IPS-15b (cell line): ENCODE results near the gene SLC35D3.
A peak's percentile ranks its signal among the peaks of the same experiment; 100 is the strongest.
"Not testable (repeated sequence)": the region's sequence is repeated elsewhere in the genome, so short reads cannot be mapped to it uniquely, and the experiment has no call there.

ENCODE experiments used
- H3K27me3 ChIP-seq: one replicate; pipeline ENCODE4 v1.6.1; 2013; ENCODE audit warnings: low read length; ENCODE audit not compliant: control insufficient read depth, insufficient read depth
- H3K36me3 ChIP-seq: one replicate; pipeline ENCODE4 v1.6.1; 2013; ENCODE audit warnings: low read length; ENCODE audit not compliant: control insufficient read depth, insufficient read depth
- H3K4me1 ChIP-seq: one replicate; pipeline ENCODE4 v1.6.1; 2013; ENCODE audit warnings: mild to moderate bottlenecking, low read length; ENCODE audit not compliant: control insufficient read depth, insufficient read depth
- H3K4me3 ChIP-seq: one replicate; pipeline ENCODE4 v1.5.1; 2013; ENCODE audit warnings: low read depth, low read length
- H3K9ac ChIP-seq: one replicate; pipeline ENCODE4 v1.6.1; 2013; ENCODE audit warnings: low read depth, mild to moderate bottlenecking, low read length
- H3K9me3 ChIP-seq: one replicate; pipeline ENCODE4 v1.6.1; 2013; ENCODE audit warnings: mild to moderate bottlenecking, low read length; ENCODE audit not compliant: control insufficient read depth, insufficient read depth

The SLC35D3 gene

DNA sequence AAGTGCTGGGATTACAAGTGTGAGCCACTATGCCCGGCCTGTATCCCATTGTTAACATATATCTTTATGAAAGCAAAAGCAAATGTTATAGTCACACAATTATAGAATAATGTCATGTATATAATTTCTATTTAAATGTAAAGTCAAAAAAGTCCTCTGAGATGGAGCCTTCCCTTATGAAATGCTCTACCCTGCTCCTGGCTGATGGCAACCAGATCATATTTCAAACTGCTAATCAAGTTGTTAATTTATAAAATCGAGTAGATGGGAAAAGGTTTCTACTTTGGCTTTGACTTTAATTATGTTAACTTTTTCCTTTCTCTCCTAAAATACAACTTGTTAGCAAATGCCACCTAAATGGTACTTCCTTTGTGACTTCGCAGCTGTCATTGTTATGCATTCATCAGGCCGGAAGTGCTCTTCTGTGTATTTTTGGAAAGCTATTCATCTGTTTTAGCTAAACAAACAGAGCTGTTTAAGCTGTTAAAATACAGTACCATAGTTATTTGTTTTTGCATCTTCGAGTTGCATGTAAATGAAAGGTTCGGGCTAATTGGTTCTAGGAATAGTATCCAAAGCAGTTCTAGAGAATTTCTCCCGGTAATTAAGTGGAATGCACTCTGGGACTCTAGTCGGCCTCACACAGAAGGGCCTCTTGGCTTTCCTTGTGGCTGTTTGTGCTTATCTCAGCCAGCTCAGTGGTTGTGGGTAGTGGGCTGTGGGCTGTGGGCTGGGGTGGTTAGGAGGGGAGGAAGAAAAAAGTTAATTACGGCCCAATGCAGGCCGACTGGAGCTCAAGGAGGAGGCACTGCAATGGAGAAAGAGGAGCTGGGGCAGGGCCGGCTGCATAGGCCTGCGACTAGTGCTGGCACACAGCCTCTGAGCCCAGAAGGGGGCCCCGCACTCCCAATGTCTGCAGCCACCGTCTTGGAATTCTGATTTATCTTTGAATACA is 34.8 kb downstream of the SLC35D3 start:
- no peak overlapping the region for H3K4me3 ChIP-seq
- H3K4me1 ChIP-seq: peaks cover 33% of the 10 kb centered on the region
- no peaks in the 10 kb centered on the region for H3K27me3 ChIP-seq
- no peaks in the 10 kb centered on the region for H3K9me3 ChIP-seq
- no peaks in the 10 kb centered on the region for H3K36me3 ChIP-seq
- H3K9ac ChIP-seq: peak overlapping the region; percentile 19

DNA sequence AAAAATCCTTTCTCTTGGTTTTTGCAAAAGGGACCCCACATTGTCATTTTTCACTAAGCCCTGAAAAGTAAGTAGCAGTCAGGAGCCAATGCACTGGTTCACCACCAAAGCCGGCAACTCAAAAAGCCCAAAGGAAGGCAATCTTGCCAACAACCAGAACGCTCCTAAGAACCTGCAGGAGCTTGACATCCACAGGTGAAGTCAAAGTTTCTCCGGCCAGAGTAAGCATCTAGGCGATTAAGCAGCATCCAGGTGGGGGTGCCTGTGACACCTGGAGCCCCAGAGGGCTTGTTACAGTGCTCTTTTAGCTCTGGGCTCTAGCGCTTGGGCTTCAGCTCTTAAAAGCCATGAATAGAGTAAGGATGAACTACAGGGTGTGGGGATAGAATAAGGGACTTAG is 36.1 kb downstream of the SLC35D3 start:
- no peaks in the 10 kb centered on the region for H3K27me3 ChIP-seq
- no peaks in the 10 kb centered on the region for H3K36me3 ChIP-seq
- no peak overlapping the region for H3K4me3 ChIP-seq
- H3K9me3 ChIP-seq: no peaks in the 10 kb centered on the region
- peaks cover 35% of the 10 kb centered on the region for H3K4me1 ChIP-seq
- no peak overlapping the region for H3K9ac ChIP-seq

DNA sequence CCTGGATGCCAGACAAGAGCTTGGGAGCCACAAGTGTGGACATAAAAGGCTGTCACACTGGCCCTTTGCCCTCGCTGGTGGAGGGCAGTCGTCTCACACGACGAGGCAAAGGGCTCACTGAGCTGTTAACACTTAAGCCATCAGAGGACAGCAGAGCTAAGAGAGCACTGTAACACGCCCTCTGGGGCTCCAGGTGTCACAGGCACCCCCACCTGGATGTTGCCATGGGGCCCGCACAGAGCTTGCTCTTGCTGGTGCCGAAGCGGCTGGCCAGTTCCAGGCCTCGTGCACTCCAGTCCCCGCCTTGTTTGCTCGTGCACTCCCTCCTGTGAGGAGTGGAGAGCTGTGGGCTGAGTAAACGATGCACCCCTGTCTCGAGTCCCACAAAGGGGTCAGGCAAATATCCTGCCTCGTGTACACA is 37.4 kb downstream of the SLC35D3 start:
- no peak overlapping the region for H3K9ac ChIP-seq
- H3K4me3 ChIP-seq: no peak overlapping the region
- H3K36me3 ChIP-seq: no peaks in the 10 kb centered on the region
- H3K9me3 ChIP-seq: no peaks in the 10 kb centered on the region
- H3K4me1 ChIP-seq: peaks cover 35% of the 10 kb centered on the region
- no peaks in the 10 kb centered on the region for H3K27me3 ChIP-seq

DNA sequence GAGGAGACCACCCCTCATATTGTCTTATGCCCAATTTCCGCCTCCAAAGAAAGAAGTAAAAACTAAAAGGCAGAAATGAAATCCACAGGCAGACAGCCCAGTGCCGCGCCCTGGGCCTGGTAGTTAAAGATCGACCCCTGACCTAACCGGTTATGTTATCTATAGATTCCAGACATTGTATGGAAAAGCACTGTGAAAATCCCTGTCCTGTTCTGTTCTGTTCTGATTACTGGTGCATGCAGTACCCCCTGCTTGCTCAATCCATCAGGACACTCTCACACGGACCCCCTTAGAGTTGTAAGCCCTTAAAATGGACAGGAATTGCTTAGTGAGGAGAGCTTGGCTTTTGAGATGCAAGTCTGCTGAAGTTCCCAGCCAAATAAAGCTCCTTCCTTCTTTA is 37.8 kb downstream of the SLC35D3 start:
- H3K4me3 ChIP-seq, H3K27me3 ChIP-seq, H3K36me3 ChIP-seq, H3K9ac ChIP-seq, H3K9me3 ChIP-seq: not testable (repeated sequence)
- H3K4me1 ChIP-seq: peaks cover 31% of the 10 kb centered on the region

DNA sequence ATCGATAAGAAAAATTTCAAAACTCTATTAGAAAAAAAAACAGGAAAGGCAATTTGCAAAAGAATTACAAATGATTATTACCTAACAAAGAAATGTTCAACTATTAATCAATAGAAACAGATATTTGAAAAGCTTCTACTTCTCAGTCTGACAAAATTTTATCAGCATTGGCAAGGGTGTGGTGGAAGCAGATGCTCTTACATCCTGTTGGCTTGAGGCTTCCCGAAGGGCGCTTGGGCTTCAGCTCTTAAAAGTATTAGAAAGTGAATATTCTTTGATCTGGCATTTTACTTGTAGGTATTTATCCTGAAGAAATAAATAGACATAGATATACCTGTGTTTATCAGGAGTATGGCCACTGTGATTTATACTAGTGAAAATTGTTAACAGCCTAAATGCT is 38.7 kb downstream of the SLC35D3 start:
- no peaks in the 10 kb centered on the region for H3K27me3 ChIP-seq
- H3K36me3 ChIP-seq: no peaks in the 10 kb centered on the region
- H3K4me3 ChIP-seq: no peak overlapping the region
- no peak overlapping the region for H3K9ac ChIP-seq
- peaks cover 24% of the 10 kb centered on the region for H3K4me1 ChIP-seq
- no peaks in the 10 kb centered on the region for H3K9me3 ChIP-seq

DNA sequence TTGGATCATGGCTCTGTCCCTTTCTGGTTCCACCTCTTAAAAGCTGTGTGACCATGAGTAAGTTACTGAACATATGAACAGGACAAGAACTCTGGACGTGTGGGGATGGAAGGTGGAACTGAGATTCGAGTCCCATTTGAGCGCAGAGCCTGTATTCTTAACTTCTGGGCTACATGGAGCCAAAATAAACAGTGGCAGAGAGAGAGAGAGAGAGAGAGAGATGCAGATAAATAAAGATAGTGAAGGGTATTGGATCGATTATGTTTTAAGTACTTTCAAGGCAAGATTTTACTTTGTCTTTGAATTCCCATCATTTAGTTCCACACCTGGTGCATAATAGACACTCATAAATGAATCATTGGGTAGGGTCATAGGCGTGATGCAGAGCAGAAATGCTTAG is 39.7 kb downstream of the SLC35D3 start:
- H3K4me1 ChIP-seq: peaks cover 20% of the 10 kb centered on the region
- no peaks in the 10 kb centered on the region for H3K27me3 ChIP-seq
- no peak overlapping the region for H3K4me3 ChIP-seq
- H3K9ac ChIP-seq: no peak overlapping the region
- H3K36me3 ChIP-seq: no peaks in the 10 kb centered on the region
- H3K9me3 ChIP-seq: no peaks in the 10 kb centered on the region

DNA sequence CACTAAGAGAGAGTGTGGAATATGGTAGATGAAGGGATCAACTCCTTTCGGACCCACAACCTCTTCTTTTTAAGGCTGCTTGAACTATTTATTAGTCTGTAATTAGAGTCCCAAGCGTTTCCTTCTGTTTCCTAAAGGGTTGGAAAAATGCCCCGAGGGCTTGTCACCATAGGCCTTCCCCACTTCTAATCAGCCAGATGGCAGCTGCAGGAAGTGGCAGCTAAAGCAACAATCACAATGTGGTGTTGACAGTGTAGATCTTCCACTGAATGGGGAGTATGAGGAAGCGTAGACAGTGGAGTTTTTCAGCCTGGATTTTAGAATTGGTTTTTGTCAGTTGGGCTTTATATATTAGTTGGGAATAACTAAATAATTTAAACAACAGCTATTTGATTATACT is 40.6 kb downstream of the SLC35D3 start:
- no peaks in the 10 kb centered on the region for H3K9me3 ChIP-seq
- no peak overlapping the region for H3K4me3 ChIP-seq
- H3K9ac ChIP-seq: no peak overlapping the region
- H3K27me3 ChIP-seq: no peaks in the 10 kb centered on the region
- peaks cover 20% of the 10 kb centered on the region for H3K4me1 ChIP-seq
- H3K36me3 ChIP-seq: no peaks in the 10 kb centered on the region

DNA sequence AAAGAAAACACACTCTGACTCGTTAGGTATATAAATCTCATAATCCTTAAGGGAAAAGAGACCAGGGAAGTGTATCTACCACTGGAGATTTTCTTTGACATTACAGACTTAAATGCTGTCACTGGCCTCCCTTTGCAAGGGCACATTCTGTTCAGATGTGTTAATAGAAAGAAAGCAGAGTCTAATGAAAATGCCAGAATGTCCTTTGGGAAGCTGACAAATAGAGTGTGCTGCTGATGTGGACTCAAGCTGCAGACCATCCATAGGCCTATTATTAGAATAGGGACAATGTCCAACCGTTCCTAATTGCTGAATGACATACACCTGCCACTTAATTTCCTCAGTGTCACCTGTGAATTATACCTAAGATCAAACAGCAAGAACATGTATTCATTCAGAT is 41.2 kb downstream of the SLC35D3 start:
- no peak overlapping the region for H3K4me3 ChIP-seq
- peaks cover 16% of the 10 kb centered on the region for H3K4me1 ChIP-seq
- H3K9ac ChIP-seq: no peak overlapping the region
- no peaks in the 10 kb centered on the region for H3K27me3 ChIP-seq
- H3K36me3 ChIP-seq: no peaks in the 10 kb centered on the region
- no peaks in the 10 kb centered on the region for H3K9me3 ChIP-seq

DNA sequence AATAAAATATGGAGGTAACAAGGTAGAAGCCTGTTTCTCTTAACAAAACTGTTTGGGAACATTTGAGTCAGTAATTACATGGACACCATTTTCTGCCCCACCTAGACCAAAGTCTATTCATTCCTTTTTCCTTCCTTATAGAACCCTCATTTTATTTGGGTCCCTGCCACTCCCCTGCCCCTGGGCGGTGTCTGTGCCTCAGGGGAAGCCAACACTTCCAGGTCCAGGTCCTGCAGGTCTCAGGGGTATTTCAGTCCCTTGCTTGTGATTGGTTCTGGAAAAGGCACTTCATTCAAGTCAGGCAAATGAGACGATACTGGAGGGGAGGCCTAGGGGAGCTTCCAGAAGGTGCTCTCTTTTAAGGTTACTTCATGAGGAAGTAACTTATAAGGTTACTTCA is 42.3 kb downstream of the SLC35D3 start:
- H3K4me1 ChIP-seq: peaks cover 8% of the 10 kb centered on the region
- H3K4me3 ChIP-seq: no peak overlapping the region
- H3K9me3 ChIP-seq: no peaks in the 10 kb centered on the region
- no peak overlapping the region for H3K9ac ChIP-seq
- H3K36me3 ChIP-seq: no peaks in the 10 kb centered on the region
- no peaks in the 10 kb centered on the region for H3K27me3 ChIP-seq

DNA sequence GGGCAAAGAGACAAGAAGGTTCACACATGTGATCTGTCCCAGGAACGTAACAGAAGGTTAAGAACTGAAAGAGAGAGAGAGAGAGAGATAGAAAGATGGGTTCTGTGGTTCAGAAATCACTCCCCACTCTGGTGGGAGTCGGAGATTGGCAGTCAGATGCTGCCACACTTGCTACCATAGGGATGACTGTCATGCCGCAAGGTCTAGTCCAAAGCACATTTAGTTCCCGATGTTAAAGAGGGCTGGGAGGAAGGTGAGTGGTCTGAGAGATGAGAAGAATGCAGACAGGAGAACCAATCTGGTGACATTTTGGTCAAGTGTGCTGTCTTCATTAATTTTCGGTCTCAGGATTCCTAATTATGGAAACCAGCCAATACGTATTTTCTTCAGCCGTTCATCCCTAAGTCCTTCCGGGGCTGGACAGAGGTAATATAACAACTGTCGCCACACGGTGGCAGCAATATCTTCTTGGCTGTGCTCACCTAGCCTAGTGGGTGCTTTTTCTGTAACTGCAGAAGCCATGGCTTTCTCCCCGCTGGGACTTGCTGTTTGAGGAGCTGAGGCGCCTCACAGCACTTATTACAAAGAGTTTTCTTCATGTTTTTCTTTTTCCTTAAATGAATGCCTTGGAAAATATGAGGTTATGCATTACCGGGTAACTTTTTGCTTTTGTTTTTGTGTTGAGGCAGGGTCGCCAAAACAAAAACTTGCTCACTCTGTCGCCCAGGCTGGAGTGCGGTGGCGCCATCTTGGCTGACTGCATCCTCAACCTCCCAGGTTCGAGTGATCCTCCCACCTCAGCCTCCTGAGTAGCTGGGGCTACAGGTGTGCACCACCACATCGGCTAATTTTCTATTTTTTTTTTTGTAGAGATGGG is 46.0 kb downstream of the SLC35D3 start:
- H3K27me3 ChIP-seq: no peaks in the 10 kb centered on the region
- no peak overlapping the region for H3K9ac ChIP-seq
- H3K4me1 ChIP-seq: no peaks in the 10 kb centered on the region
- no peaks in the 10 kb centered on the region for H3K9me3 ChIP-seq
- no peaks in the 10 kb centered on the region for H3K36me3 ChIP-seq
- no peak overlapping the region for H3K4me3 ChIP-seq

DNA sequence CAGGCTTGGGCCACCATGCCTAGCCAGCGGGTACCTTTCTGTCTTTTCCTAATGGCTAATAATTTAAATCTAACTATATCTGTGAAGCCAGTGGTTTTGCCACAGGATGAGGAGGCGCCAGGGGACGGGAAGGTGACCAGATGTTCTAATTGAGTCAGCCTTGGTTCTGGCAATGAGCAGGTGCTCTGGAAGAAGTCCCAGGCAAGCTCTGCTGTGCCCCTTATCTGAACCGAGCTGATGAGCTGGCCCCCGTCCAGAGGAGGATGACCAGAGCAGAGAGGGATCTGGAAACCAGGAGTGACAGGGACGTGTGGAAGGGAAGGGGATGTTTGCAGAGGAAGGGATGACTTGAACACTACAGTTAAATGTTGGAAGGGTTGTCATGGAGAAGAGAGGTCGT is 46.7 kb downstream of the SLC35D3 start:
- Histone ChIP-seq H3K27me3 (no peaks in the 10 kb centered on the region), H3K36me3 (no peaks in the 10 kb centered on the region), H3K9ac (no peak overlapping the region), H3K4me3 (no peak overlapping the region), H3K4me1 (no peaks in the 10 kb centered on the region), H3K9me3 (no peaks in the 10 kb centered on the region)

DNA sequence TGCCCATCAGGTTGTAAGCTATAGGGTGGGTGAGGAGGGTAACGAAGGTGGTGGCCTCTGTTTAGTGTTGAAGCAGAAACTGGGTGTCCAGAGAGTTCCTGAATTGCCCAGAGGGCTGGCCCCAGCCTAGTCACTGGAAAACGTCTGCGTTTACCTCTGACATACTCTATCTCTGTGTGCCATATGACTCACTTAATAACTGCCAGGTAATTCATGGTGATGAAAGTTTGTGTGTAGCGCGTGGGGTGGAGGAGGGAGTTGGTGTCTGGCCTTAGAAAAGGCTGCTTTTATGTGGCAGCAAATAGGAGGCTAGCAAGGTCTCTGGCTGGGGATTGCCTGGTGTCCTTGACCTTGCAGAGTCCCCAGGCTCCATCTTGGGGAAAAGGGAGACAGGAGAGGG is 47.3 kb downstream of the SLC35D3 start:
- no peaks in the 10 kb centered on the region for H3K27me3 ChIP-seq

More for the DNA sequence above, 47.3 kb downstream of the SLC35D3 start:
- no peak overlapping the region for H3K4me3 ChIP-seq
- H3K9ac ChIP-seq: no peak overlapping the region
- no peaks in the 10 kb centered on the region for H3K4me1 ChIP-seq
- no peaks in the 10 kb centered on the region for H3K9me3 ChIP-seq
- H3K36me3 ChIP-seq: no peaks in the 10 kb centered on the region
